Memory B cell (primary cell): ENCODE measurements around the gene ZNF674.
A peak's percentile ranks its signal among the peaks of the same experiment; 100 is the strongest.

Experiments
- ATAC-seq: fragments of 150-1000 bp; cut with Tn5 transposase; 2 replicates; pipeline ENCODE4 v1.10.0; 2021; ENCODE audit warnings: low read depth, mild to moderate bottlenecking, moderate library complexity
- DNase-seq, 2 donors: peaks; one replicate each; pipeline ENCODE4 v3.0.0; 2022; ENCODE audit warnings: low spot score in 2 of 2
- H3K27ac Mint-ChIP-seq: one replicate; pipeline ENCODE4 v1.8.0; 2022; ENCODE audit warnings: mild to moderate bottlenecking, moderate library complexity, mixed read lengths
- H3K27me3 Mint-ChIP-seq: one replicate; pipeline ENCODE4 v1.8.0; 2022; ENCODE audit warnings: mixed read lengths
- H3K36me3 Mint-ChIP-seq: one replicate; pipeline ENCODE4 v1.8.0; 2022; ENCODE audit warnings: mild to moderate bottlenecking, mixed read lengths
- H3K4me1 Mint-ChIP-seq: one replicate; pipeline ENCODE4 v1.8.0; 2022; ENCODE audit warnings: mixed read lengths
- H3K4me3 Mint-ChIP-seq: one replicate; pipeline ENCODE4 v1.8.0; 2022; ENCODE audit warnings: mild to moderate bottlenecking, moderate library complexity, mixed read lengths
- H3K9me3 Mint-ChIP-seq: one replicate; pipeline ENCODE4 v1.8.0; 2022; ENCODE audit warnings: mixed read lengths

ZNF674 gene

DNA sequence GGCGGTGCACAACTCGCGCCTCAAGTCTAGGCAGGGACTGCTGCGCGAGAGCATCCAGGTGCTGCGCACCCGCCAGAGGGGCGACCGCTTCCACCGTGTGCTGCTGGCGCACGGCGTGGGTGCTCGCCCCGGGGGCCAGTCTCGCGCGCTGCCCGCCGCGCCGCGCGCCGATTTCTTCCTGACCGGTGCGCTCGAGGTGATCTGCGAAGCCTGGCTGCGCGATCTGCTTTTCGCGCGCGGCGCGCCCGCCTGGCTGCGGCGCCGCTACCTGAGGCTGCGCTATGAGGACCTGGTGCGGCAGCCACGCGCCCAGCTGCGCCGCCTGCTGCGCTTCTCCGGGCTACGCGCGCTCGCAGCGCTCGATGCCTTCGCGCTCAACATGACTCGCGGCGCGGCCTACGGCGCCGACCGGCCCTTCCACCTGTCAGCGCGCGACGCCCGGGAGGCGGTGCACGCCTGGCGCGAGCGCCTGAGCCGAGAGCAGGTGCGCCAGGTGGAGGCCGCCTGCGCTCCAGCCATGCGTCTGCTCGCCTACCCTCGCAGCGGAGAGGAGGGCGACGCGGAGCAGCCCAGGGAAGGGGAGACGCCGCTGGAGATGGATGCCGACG is 29.7 kb upstream of the ZNF674 start:
- DNase-seq (peak; percentile 16 to 32), ATAC-seq (peak; percentile 28)
- peaks cover 27% of the 10 kb centered on the region for H3K4me1 Mint-ChIP-seq
- peaks cover 3% of the 10 kb centered on the region for H3K36me3 Mint-ChIP-seq
- H3K27ac Mint-ChIP-seq, result no peak overlapping the region
- H3K4me3 Mint-ChIP-seq, result peak overlapping the region; percentile 85
- no peaks in the 10 kb centered on the region for H3K27me3 Mint-ChIP-seq
- no peaks in the 10 kb centered on the region for H3K9me3 Mint-ChIP-seq

DNA sequence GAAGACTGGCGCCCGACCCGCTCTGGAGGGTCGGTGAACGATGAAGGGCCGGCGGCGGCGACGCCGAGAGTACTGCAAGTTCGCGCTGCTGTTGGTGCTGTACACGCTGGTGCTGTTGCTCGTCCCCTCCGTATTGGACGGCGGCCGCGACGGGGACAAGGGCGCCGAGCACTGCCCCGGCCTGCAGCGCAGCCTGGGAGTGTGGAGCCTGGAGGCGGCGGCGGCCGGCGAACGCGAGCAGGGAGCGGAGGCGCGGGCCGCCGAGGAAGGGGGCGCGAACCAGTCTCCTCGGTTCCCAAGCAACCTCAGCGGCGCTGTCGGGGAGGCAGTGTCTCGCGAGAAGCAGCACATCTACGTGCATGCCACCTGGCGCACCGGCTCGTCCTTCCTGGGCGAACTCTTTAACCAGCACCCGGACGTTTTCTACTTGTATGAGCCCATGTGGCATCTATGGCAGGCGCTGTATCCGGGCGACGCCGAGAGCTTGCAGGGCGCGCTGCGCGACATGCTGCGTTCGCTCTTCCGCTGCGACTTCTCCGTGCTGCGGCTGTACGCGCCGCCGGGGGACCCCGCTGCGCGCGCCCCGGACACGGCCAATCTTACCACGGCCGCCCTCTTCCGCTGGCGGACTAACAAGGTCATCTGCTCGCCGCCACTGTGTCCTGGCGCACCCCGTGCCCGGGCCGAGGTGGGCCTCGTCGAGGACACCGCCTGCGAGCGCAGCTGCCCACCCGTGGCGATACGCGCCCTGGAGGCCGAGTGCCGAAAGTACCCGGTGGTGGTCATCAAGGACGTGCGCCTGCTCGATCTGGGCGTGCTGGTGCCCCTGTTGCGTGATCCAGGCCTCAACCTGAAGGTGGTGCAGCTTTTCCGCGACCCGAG is 28.9 kb upstream of the ZNF674 start:
- Mint-ChIP-seq H3K4me3 (peak overlapping the region; percentile 85), H3K4me1 (peaks cover 25% of the 10 kb centered on the region), H3K27me3 (no peaks in the 10 kb centered on the region), H3K27ac (peak overlapping the region; percentile 80), H3K36me3 (peaks cover 3% of the 10 kb centered on the region), H3K9me3 (no peaks in the 10 kb centered on the region)
- peak; percentile 51 to 54 for DNase-seq
- ATAC-seq, result peak; percentile 67

- ATAC-seq, result peak; percentile 53
- peaks cover 3% of the 10 kb centered on the region for H3K36me3 Mint-ChIP-seq
- peak; percentile 9 to 29 for DNase-seq
- H3K27me3 Mint-ChIP-seq, result no peaks in the 10 kb centered on the region
- peak within 1 kb of the TSS; percentile 85 for H3K4me3 Mint-ChIP-seq
- H3K27ac Mint-ChIP-seq, result peak within 1 kb of the TSS; percentile 80
- H3K4me1 Mint-ChIP-seq, result peaks cover 27% of the 10 kb centered on the region
- H3K9me3 Mint-ChIP-seq, result no peaks in the 10 kb centered on the region
Measured at GRCh38 chrX:46573331-46573891, 28.2 kb upstream of the ZNF674 start, which contains the start of gene CHST7. Gene CHST7, plus strand, starts transcription at chrX:46573765. Its CDS starts 167 bp downstream, at chrX:46573932.

DNA sequence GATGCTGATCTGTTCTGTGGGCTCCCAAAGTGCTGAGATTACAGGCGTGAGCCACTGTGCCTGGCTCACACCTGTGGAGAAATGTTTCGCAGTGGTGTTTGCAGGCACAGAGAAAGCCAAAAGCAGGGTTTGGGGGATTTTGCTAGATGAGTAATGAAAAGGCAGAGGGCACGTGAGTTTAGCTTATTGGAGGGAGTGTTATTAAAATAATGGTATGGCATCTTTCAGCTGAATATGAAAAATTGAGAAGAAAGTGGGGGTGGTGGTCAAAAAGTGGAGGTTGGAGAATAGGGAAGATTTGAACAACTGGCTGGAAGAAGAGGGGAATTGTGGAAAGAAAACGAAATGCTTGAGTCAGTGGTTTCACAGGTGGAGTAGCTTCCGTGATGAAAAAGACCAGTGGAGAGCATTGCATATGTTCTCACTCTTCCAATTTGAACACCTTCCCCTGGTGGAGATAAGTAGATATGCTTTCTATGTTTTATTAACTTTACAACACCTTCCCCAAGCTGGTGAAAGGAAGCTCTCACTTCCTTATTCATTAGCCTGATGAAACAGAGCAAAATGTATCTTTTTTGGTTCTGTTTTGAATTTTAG is 27.2 kb upstream of the ZNF674 start:
- no peaks in the 10 kb centered on the region for H3K27me3 Mint-ChIP-seq
- no peaks in the 10 kb centered on the region for H3K9me3 Mint-ChIP-seq
- H3K4me3 Mint-ChIP-seq, result peak overlapping the region; percentile 85
- H3K36me3 Mint-ChIP-seq, result no peaks in the 10 kb centered on the region
- peaks cover 27% of the 10 kb centered on the region for H3K4me1 Mint-ChIP-seq
- DNase-seq (peak in 1 of 2 donors; percentile 18), ATAC-seq (peak; percentile 50)
- peak overlapping the region; percentile 80 for H3K27ac Mint-ChIP-seq

DNA sequence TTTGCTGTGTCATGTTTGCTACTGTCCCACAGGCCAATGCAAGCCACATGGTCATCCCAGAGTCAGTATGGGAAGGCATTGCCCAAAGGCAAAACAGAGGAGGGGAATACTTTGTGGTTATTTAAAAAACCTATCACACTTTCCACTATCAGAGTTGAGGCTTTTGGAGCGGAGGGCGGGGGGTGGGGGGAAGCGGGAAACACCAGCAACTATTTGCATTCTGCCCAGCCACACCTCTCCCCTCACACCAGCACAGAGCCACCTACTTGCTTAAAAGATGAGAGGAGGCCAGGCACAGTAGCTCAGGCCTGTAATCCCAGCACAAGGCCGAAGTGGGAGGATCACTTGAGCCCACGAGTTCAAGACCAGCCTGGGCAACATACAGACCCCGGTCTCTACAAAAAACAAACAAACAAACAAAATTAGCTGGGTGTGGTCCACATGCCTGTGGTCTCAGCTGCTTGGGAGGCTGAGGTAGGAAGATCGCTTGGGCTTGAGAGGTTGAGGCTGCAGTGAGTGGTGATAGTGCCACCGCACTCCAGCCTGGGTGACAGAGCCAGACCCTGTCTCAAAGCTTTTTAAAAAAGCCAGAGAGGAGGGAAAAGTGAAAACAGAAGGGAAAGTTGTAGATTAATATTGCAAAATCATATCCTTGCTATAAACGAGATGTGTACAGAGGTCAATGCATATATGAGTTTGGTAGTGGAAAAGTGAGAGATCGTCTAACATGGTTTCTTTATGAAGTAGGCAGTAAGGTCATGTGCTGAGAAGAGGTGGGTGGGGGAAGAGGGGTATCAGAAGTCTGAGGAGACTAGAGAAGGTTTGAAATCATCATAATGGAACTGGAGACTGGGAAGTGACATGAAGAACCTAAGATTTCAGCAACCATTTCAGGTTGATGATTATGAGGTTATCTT is 26.5 kb upstream of the ZNF674 start:
- H3K4me1 Mint-ChIP-seq, result peaks cover 27% of the 10 kb centered on the region
- H3K36me3 Mint-ChIP-seq, result no peaks in the 10 kb centered on the region
- ATAC-seq, result no peak
- H3K9me3 Mint-ChIP-seq, result no peaks in the 10 kb centered on the region
- peak overlapping the region; percentile 80 for H3K27ac Mint-ChIP-seq
- DNase-seq, result no peak
- no peaks in the 10 kb centered on the region for H3K27me3 Mint-ChIP-seq
- H3K4me3 Mint-ChIP-seq, result peak overlapping the region; percentile 85

GRCh38 chrX:46569621-46570020 is 24.4 kb upstream of the ZNF674 start:
- no peak for ATAC-seq
- Mint-ChIP-seq H3K36me3 (no peaks in the 10 kb centered on the region), H3K9me3 (no peaks in the 10 kb centered on the region), H3K27ac (no peak overlapping the region), H3K4me1 (peaks cover 18% of the 10 kb centered on the region), H3K27me3 (peaks cover 4% of the 10 kb centered on the region), H3K4me3 (no peak overlapping the region)
- DNase-seq, result no peak

DNA sequence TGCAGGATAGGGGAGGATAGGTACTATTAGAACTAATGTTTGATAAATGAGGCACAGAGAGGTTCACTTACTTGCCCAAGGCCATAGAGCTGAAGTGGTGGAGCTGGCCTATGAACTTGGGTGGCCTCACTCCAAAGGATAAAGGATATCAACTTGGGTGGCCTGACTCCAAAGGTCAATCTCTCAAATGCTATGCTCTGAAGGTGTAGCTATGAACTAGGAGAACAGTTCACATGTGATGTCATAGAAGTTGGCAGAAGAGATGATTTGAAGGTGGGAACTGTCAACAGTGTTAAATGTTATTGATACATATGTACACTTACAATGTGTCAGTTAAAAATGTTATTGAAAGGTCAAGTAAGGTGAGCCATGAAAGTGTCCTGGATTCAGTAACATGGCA is 22.2 kb upstream of the ZNF674 start:
- H3K4me1 Mint-ChIP-seq, result peaks cover 16% of the 10 kb centered on the region
- H3K36me3 Mint-ChIP-seq, result no peaks in the 10 kb centered on the region
- H3K4me3 Mint-ChIP-seq, result no peak overlapping the region
- DNase-seq (no peak), ATAC-seq (no peak)
- no peaks in the 10 kb centered on the region for H3K9me3 Mint-ChIP-seq
- H3K27ac Mint-ChIP-seq, result no peak overlapping the region
- H3K27me3 Mint-ChIP-seq, result peaks cover 6% of the 10 kb centered on the region

GRCh38 chrX:46561824-46562657 is 16.8 kb upstream of the ZNF674 start:
- Mint-ChIP-seq H3K27ac (no peak overlapping the region), H3K27me3 (peaks cover 12% of the 10 kb centered on the region), H3K4me1 (peaks cover 17% of the 10 kb centered on the region), H3K9me3 (no peaks in the 10 kb centered on the region), H3K36me3 (peaks cover 2% of the 10 kb centered on the region), H3K4me3 (peak overlapping the region; percentile 37)
- peak; percentile 98 for ATAC-seq
- DNase-seq, result peak in 1 of 2 donors; percentile 18

GRCh38 chrX:46559062-46559461 is 13.8 kb upstream of the ZNF674 start:
- peaks cover 17% of the 10 kb centered on the region for H3K4me1 Mint-ChIP-seq
- ATAC-seq, result no peak

DNA sequence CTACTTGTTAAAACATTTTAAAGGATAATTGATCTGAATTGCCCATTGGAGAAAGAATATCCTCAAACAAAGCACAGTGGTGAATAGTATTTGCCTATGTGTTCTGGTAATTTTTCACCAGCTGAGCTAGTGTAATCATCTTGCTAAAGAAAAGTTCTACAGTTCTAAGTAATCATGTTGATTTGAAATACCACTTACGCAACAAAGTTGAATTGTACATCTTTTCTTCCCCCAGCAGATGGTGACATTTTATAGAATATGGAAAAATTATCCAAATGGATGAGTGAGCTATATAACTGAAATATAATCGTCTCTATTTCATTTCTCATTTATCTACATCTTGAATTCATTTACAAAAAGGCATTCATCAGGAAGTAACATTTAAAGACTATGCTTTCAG is 9.7 kb upstream of the ZNF674 start:
- H3K27ac Mint-ChIP-seq, result no peak overlapping the region
- DNase-seq (no peak), ATAC-seq (no peak)
- peaks cover 7% of the 10 kb centered on the region for H3K36me3 Mint-ChIP-seq
- H3K4me1 Mint-ChIP-seq, result no peaks in the 10 kb centered on the region
- H3K9me3 Mint-ChIP-seq, result no peaks in the 10 kb centered on the region
- no peak overlapping the region for H3K4me3 Mint-ChIP-seq
- peaks cover 7% of the 10 kb centered on the region for H3K27me3 Mint-ChIP-seq

More at GRCh38 chrX:46559062-46559461, 13.8 kb upstream of the ZNF674 start:
- no peaks in the 10 kb centered on the region for H3K9me3 Mint-ChIP-seq
- no peak for DNase-seq
- H3K27me3 Mint-ChIP-seq, result peaks cover 7% of the 10 kb centered on the region
- no peak overlapping the region for H3K27ac Mint-ChIP-seq
- H3K4me3 Mint-ChIP-seq, result no peak overlapping the region
- H3K36me3 Mint-ChIP-seq, result peaks cover 2% of the 10 kb centered on the region

- Mint-ChIP-seq H3K27me3 (peaks cover 7% of the 10 kb centered on the region), H3K27ac (no peak overlapping the region), H3K36me3 (peaks cover 8% of the 10 kb centered on the region), H3K9me3 (no peaks in the 10 kb centered on the region), H3K4me1 (peaks cover under 1% of the 10 kb centered on the region), H3K4me3 (no peak overlapping the region)
- no peak for DNase-seq
- no peak for ATAC-seq
Measured at GRCh38 chrX:46553935-46554334, 8.7 kb upstream of the ZNF674 start.

DNA sequence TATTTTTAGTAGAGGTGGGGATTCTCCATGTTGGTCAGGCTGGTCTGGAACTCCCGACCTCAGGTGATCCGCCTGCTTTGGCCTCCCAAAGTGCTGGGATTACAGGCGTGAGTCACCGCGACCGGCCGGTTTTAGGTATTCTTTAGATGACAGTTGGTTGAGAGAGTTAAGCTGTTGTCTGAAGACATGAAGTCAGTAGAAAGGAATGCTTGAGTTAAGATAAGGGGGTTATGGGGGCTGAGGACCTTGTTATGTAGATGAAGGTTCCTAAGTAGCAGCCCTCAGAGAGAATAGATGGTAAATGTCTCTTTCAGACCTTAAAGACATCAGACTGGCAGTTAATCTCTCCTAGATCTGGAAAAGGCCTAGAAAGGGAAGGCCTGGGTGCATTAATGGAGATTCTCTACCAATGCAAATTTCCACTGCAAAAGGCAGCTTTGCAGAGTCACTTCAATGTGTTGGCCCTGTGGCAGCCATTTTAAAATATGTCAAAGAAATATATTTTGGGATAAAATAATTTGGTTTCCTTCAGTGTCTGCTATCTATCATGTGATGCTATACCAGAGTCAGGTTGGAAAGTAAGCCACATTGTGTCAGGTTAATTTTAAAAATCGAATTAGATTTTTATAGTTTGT is 6.4 kb upstream of the ZNF674 start:
- Mint-ChIP-seq H3K27ac (no peak overlapping the region), H3K4me3 (no peak overlapping the region), H3K4me1 (peaks cover 4% of the 10 kb centered on the region), H3K9me3 (no peaks in the 10 kb centered on the region), H3K27me3 (no peaks in the 10 kb centered on the region), H3K36me3 (peaks cover 7% of the 10 kb centered on the region)
- ATAC-seq (no peak), DNase-seq (no peak)
